Activated T-helper 9 cell treated with anti-CD3 and anti-CD28 coated beads, Interleukin-2, amount 50 U/mL, for 16 hours (primary cell): ENCODE measurements around the gene MYL11.
"Not testable (repeated sequence)": the region's sequence is repeated elsewhere in the genome, so short reads cannot be mapped to it uniquely, and the experiment has no call there.

Experiments
- DNase-seq: peaks from one replicate; pipeline ENCODE4 v3.0.0-alpha.2; 2020; ENCODE audit warnings: low read depth

Gene MYL11

DNA sequence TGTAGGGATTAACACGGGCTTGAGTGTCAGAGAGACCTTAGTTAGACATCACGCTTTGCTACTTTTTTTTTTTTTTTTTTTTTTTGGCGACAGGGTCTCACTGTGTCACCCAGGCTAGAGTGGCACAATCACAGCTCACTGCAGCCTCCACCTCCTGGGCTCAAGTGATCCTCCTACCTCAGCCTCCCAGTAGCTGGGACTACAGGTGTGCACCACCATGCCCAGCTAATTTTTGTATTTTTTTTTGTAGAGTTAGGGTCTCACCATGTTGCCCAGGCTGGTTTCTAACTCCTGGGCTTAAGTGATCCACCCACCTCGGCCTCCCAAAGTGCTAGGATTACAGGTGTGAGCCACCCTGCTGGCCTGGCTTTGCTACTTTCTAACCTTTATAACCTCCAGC, 22.0 kb downstream of the MYL11 start:
- DNase-seq: not testable (repeated sequence)

DNA sequence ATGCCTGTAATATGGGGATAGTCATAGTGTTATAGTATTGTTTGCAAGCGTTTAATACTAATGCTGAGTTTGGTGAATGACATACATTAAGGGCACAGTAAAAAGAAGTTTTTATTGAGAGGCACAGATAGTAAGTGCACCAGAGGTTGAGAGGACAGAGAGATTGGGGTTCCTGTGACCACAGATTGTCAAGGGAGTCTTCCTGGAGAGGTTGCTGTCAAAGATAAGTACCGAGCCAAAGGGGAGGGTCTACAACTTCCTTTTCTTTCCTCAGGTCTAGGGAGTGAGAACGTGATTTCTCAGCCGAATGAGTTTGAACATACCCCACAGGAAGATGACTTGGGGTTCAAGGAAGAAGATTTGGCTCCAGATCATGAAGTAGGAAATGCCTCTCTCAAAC, 22.5 kb downstream of the MYL11 start:
- DNase-seq: no peak

DNA sequence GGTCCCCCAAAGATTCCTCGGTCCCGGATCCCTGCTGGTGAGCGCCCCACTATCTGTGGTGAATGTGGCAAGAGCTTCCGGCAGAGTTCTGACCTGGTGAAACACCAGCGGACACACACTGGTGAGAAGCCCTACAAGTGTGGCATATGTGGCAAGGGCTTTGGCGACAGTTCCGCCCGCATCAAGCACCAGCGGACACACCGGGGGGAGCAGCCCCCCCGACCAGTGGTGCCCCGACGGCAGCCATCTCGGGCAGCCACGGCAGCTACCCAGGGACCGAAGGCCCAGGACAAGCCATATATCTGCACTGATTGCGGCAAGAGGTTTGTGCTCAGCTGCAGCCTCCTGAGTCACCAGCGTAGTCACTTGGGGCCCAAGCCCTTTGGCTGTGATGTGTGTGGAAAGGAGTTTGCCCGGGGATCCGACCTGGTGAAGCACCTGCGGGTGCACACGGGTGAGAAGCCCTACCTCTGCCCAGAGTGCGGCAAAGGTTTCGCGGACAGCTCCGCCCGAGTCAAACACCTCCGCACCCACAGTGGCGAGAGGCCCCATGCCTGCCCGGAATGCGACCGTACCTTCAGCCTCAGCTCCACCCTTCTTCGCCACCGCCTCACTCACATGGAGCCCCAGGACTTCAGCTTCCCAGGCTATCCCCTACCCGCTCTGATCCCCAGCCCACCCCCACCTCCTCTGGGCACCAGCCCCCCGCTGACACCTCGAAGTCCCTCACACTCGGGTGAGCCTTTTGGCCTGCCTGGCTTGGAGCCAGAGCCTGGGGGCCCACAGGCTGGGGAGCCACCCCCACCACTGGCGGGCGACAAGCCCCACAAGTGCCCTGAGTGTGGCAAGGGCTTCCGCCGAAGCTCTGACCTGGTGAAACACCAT, 23.4 kb downstream of the MYL11 start:
- no peak for DNase-seq

DNA sequence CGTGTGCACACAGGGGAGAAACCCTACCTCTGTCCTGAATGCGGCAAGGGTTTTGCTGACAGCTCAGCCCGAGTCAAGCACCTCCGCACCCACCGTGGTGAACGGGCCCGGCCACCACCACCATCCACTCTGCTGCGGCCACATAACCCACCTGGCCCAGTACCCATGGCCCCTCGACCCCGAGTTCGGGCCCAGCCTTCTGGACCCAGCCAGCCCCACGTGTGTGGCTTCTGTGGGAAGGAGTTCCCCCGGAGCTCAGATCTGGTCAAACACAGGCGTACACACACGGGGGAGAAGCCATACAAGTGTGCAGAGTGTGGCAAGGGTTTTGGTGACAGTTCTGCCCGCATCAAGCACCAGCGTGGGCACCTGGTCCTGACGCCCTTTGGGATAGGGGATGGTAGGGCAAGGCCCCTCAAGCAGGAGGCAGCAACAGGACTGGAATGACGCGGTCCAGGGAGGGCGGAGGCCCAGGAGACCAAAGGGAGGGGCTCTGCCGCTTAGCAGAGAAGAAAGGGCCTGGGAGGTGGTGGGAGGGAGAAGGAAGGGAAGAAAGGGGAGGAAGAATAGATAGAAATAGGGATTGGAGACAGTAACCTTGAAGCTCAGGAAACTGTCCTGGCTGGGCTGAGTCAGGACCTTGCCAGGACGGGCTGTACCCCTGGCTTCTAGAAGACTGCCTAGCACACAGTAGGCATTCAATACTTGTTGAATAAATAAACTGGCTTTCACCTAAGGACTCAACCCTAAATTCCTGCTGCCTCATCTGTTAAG, 24.2 kb downstream of the MYL11 start:
- no peak for DNase-seq

DNA sequence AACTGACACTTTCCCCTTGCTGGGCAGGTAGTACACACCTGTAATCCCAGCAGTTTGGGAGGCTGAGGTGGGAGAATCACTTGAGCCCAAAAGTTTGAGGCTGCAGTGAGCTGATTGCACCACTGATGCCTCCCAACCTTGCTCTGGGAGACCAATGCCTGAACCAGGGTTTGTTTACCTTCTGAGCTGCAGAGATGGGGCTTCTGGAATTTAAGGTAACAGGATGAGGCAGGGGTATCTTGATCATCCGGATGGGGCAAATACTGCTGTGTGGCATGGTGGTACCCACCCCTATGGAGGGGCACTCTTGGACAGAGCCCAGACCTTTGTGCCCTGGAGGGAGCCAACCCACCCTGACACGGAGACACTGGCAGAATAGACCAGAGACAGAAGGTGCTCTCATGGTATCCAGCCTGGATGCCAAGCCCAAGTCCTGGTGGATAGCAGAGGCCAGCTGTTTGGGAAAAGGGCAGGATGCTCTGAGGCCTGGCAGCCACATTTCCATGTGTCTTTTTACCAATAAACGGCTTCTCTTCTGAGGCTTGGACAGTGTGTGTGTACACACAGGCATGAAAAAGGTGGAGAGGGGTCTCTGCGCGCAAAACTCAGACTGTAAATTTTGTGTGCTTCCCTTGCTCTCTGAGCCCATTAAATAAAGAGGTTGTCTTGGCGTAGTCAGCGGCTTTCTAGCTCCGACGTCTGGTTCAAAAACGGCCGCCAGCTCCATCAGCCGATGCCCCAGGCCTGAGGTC, 25.0 kb downstream of the MYL11 start:
- no peak for DNase-seq

DNA sequence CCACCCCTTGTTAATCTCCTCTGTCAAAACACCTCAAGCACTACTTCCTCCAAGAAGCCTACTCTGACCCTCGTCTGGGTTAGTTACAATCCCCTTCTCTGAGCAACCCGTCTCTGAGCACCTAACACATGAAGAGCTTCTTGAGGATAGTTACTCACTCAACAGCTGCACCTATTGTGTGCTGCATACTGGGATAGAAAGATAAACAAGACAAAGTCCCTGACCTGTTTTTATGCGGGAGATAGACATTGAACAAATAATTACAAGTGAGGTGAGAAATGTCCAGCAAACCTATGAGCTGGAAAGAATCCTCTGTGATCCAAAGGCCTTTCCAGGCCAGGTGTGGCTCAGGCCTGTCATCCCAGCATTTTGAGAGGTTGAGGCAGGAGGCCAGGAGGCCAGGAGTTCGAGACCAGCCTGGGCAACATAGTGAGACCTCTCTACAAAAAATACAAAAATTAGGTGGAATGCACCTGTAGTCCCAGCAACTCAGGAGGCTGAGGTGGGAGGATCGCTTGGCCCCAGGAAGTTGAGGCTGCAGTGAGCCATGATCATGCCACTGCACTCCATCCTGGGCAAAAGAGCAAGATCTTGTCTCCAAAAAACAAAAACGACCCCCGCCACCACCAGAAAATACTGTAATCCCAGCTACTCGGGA, 27.3 kb downstream of the MYL11 start:
- DNase-seq: no peak

DNA sequence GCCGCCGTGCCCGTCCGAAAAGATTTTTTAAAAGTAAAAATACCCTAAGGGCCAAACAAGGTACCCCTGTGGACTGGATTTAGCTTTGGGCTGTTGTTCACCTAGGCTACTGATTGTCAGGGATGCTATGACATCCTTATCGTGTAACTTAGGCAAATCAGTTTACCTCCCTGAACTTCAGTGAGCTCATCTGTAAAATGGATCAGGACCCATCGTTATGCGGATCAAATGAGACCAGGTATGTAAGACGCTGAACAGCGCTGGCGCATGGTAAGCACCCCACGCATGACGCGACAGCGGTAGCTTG, 32.1 kb downstream of the MYL11 start:
- DNase-seq: no peak

DNA sequence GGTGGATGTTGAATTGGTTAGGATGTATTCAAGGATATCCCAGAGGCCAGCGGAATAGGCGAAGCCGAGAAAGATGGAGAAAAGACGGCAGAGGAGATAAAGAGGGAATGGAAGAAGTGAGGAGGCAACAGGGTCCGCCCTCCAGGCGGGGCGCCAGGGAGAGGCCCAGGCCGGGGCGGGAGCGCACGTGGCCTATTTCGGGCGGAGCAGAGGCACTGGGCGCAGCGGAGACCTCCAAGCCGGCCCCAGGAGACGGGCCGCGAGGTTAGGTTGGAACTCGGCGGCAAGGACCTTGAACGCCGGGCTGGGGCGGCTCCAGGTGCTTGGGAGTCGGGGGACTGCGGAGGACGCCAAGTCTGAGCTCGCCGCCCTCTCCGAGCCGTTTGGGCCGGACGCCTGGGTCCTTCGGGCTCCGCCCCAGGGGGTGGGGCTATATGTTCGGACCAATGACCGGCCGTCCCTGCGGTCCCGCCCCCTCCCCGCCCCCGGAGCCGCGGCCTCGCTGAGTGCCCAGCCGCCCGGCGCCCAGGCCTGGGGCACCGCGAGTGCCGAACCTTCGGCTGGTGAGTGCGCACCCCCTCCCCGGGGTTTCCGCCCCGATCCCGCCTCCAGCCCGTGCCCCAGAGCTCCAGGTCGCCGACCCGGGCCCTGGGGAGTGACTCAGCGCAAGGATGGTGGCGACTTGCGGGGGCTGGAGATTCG, 32.7 kb downstream of the MYL11 start, which contains the start of gene ZNF771:
TSS of gene ZNF771 (plus strand) at position 505 of the 702 bp plus-strand sequence. CDS start 448 bp downstream, outside the sequence.
- peak; percentile 88 for DNase-seq

DNA sequence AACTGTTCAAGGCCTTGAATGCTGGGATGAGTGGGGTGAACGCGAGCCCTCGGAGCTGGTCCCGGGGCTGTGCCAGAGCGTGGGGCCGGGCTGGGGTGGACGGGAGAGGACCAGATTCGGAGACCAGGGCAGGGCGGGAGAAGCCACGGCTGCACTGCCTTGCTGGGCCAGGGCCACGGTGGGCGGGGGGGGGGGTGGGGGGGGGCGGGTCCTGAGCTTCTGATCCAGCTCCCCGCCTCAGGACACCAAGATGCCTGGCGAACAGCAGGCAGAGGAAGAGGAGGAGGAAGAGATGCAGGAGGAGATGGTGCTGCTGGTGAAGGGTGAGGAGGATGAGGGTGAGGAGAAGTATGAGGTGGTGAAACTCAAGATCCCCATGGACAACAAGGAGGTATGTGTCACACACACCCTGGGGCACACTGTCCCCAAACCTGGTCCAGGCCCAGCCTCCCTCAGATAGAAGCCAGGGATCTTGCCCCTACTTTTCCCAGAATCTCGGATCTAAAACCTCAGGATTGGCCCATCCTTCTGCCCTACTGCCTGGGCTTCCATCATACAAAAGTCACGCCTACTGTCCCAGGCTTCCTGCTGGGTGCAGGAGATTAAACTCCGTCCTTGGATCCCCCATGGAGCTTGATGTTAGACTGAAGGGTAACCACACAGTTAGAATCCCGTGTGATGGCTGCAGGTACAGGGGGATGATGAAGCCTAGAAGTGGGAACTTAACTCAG, 33.4 kb downstream of the MYL11 start:
- DNase-seq: no peak

DNA sequence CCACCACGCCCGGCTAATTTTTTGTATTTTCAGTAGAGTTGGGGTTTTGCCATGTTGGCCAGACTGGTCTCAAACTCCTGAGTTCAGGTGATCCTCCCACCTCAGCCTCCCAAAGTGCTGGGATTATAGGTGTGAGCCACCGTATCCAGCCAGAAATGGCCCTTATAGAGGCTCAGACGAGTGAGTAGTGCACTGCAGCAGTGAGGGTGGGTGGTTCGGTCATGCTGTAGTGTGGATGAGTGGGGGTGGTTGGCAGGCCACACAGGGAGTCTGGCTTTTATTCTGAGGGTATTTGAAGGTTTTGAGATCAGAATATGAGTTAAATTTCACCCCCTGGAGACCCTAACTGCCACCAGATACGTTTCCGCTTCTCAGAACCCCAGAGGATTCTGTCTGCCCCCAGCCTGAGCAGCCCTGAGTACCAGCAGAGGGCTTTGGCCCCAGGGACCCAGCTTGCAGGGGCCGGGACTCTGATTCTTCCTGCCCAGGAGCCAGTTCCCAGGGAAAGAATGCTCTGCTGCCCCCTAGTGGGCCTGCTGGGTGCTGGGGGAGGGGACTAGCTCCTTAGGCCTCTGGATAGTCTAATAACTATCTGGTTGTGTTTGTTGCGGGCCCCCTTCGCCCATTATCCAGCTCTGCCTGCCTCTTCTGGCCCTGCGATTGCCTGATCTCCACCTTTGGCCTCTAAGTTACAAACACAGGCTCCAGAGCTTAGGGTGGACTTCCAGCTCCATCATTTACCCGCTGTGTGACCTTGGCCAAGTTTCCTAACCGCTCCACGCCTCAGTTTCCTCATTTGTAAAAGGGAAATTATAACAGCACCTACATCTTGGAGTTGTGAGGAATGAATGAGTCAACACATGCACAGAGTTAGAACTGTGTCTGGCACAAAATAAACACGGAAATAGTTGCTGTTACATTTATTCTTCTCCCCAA, 34.8 kb downstream of the MYL11 start:
- peak; percentile 89 for DNase-seq

DNA sequence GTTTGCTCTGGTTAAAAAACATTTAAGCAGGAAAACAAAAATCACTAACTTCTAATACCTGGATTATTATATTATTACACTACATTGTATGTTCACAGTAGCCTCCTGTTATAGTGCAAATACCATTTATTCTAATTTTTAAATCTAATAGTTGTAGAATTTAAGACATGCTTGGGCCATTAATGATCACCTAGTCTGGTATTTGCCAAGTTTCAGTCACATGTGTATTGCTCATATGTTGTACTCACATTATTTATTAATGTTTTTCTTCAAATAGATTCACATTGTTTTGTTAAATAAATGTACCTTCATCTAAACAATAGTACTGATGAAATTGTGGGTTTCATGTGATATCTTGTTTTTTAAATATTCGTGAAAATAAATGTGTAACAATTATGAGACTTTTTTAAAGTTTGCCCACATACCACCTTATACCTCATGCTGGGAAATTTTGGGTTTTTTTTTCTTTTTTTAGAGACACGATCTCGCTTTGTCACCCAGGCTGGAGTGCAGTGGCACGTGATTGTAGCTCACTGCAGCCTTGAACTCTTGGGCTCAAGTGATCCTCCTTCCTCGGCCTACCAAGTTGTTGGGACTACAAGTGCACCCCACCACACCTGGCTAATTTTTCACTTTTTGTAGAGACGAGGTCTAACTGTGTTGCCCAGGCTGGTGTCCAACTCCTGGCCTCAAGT, 38.7 kb downstream of the MYL11 start:
- DNase-seq: no peak

DNA sequence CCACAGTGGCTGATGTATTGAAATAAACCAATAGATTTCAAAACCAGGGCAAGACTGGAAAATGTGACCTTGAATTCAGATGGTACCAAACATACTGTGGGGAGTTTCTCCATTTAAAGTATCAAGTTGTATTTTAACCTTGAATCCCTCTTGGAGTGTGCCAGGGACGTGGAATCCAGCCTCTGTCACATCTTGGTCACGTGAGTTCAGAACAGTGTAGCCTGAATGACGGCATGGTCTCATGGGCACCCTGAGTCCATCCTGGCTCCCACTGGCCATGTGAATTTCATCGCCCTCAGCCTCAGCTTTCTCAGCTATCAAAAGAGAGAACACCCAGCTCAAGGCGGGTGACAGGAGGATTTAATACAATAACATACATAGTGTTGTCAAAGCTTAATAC, 39.6 kb downstream of the MYL11 start:
- no peak for DNase-seq

DNA sequence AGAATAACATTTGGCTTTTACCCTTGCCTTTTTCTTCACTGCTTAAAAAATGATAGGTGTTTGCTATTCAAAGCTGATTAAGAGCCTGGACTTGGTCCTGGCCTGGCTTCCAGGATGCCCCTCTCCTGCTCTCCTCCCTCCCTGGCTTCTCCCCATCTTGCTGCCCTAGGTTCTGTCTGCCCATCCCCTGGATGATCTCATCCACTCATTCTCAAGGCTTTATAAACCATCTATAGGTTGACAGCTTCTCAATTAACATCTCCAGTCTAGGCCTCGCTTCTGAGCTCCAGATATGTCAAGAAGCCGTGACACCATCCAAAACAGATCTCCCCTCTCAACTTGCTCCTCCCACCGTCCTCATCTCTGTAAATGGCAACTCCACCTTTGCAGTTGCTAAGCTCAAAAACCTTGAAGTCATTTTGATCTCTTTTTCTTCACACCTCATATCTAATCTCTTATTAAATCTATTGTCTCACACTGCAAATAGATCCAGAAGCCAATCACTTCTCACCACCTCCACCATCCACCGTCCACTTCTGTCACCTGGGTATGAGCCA, 41.5 kb downstream of the MYL11 start:
- DNase-seq: no peak

DNA sequence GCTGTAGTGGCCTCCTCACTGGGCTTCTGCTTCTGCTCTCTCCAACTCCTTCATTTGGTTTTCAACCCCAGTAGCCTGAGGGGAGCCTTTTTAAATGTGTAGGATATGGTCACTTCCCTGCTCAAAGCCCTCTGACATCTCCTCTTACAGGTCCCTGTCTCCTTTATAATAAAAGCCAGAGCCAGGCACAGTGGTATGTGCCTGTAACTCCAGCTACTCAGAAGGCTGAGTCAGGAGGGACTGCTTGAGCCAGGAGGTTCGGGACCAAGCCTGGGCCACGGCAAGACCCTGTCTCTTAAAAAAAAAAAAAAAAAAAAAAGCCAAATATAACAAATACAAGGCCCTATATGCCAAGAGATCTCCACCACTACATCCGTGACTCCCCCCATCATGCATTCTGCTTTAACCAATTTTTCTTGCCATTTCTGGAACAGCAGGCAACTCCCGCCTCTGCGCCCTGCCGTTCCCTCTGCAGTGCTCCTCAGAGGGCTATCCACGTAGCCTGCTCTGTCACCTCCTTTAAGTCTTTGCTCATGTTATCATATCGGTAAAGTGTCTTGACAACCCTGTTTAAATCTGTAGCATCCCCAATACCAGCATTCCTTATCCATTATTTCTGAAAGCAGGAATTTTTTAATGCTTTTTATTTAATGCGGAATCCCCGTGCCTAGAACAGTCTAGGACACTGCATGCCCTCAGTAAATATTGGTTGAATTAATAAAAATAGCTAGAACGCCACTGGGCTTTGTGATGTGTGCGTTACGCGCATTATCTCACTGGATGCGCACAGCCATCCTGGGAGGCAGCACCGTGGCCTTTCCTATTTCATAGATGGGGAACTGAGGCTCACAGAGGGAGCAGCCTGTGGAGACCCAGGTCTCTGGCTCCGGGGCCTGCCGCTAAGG, 42.3 kb downstream of the MYL11 start:
- DNase-seq: no peak

DNA sequence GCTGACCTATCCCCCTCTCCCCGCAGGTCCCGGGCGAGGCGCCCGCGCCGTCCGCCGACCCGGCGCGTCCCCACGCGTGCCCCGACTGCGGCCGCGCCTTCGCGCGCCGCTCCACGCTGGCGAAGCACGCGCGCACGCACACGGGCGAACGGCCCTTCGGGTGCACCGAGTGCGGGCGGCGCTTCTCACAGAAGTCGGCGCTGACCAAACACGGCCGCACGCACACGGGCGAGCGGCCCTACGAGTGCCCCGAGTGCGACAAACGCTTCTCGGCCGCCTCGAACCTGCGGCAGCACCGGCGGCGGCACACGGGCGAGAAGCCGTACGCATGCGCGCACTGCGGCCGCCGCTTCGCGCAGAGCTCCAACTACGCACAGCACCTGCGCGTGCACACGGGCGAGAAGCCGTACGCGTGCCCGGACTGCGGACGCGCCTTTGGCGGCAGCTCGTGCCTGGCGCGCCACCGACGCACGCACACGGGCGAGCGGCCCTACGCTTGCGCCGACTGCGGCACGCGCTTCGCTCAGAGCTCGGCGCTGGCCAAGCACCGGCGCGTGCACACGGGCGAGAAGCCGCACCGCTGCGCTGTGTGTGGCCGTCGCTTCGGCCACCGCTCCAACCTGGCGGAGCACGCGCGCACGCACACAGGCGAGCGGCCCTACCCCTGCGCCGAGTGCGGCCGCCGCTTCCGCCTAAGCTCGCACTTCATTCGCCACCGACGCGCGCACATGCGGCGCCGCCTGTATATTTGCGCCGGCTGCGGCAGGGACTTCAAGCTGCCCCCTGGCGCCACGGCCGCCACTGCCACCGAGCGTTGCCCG, 43.1 kb downstream of the MYL11 start:
- DNase-seq: peak; percentile 85

DNA sequence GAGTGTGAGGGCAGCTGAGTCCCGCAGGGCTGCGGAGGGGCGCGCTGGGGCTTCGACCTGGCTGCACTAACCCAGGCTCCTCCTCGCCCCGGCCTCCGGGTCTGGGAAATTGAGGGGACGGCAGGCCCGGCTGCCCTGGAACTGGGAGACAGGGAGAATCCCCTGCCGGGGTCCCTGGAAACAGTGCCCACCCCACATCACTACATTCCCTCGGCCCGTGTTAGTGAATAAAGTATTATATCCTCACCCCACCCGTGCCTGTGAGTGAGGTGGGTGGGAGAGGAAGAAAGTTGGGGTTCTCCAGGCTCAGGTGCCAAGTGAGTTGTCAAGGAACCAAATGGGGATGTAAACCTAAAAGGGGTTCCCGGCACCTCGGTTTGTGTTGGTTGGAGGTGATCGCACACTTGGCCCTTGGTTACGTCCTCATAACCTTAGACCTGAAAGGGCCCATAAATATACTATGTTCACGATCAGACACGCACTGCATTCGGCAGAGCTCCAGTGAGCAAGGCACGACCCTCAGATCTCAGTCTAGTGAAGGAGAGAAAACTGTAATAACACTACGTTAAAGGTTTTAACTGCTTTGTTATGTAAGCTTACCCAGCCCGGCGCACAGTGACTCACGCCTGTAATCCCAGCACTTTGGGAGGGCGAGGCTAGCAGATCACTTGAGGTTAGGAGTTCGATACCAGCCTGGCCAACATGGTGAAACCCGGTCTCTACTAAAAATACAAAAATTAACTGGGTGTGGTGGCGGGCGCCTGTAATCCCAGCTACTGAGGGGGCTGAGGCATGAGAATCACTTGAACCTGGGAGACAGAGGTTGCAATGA, 44.0 kb downstream of the MYL11 start:
- no peak for DNase-seq
